SK-N-SH (cell line): ENCODE data around the gene PHYH. TPM values are rescaled to one million over a fixed set of nuclear protein-coding genes. Genes with fewer than 3 reads are reported as not detected.

Experiments used
- CTCF ChIA-PET: fragments of 300-600, 350-600 bp; formaldehyde crosslinking; extraction: SDS; loops from one replicate; lab custom pipeline; 2021; lab: Yijun Ruan, JAX
- POLR2A ChIA-PET: fragments of 350-600 bp; sonication (Branson Sonifier 250); formaldehyde crosslinking; extraction: SDS; loops from one replicate; lab custom pipeline; 2020; ENCODE audit warnings: antibody characterized with exemption, inconsistent platforms; lab: Yijun Ruan, JAX
- DNase-seq: peaks from one replicate; pipeline ENCODE4 v3.0.0; 2012
- H2AFZ ChIP-seq: fragments of 200-600 bp; sonication (generic); 2 replicates; pipeline ENCODE4 v1.8.1; 2016; ENCODE audit warnings: antibody characterized with exemption, mild to moderate bottlenecking, low read depth
- H3F3A ChIP-seq: fragments of 200-600 bp; sonication (generic); replicated peaks from 2 replicates; pipeline ENCODE3; 2016; ENCODE audit warnings: antibody characterized with exemption, mild to moderate bottlenecking; ENCODE audit not compliant: insufficient read depth
- H3K27ac ChIP-seq, 2 experiments: fragments of 200-500 bp in 1 of 2; fragments of 200-600 bp in 1 of 2; sonication (Bioruptor generic) in 1 of 2; sonication (generic), shearing (Covaris generic) in 1 of 2; 2 replicates each; pipeline versions ENCODE4 v1.5.1 to v1.6.1; 2014 to 2016; ENCODE audit warnings: low read depth in 2 of 2, inconsistent platforms in 1 of 2, low read length in 1 of 2, mild to moderate bottlenecking in 1 of 2, mixed read lengths in 1 of 2
- H3K27me3 ChIP-seq: fragments of 200-600 bp; sonication (generic), shearing (Covaris generic); 2 replicates; pipeline ENCODE4 v1.6.1; 2016; ENCODE audit warnings: mixed run types; ENCODE audit not compliant: insufficient read depth
- H3K36me3 ChIP-seq, 2 experiments: fragments of 200-500 bp in 1 of 2; fragments of 200-600 bp in 1 of 2; sonication (Bioruptor generic) in 1 of 2; sonication (generic) in 1 of 2; replicated peaks in 1 of 2; 2 replicates each; pipeline versions ENCODE3 to v1.5.1; 2014 to 2016; ENCODE audit warnings: low read length in 1 of 2, mild to moderate bottlenecking in 1 of 2; ENCODE audit not compliant: insufficient read depth in 2 of 2, control insufficient read depth in 1 of 2
- H3K4me1 ChIP-seq, 2 experiments: fragments of 200-500 bp in 1 of 2; fragments of 200-600 bp in 1 of 2; sonication (Bioruptor generic) in 1 of 2; sonication (generic), shearing (Covaris generic) in 1 of 2; 2 replicates each; pipeline versions ENCODE4 v1.5.1 to v1.6.1; 2014 to 2016; ENCODE audit warnings: low read depth in 1 of 2, low read length in 1 of 2, mixed run types in 1 of 2; ENCODE audit not compliant: insufficient read depth in 2 of 2, control insufficient read depth in 1 of 2
- H3K4me2 ChIP-seq: fragments of 200-600 bp; sonication (generic), shearing (Covaris generic); 2 replicates; pipeline ENCODE4 v1.6.1; 2017; ENCODE audit warnings: mixed run types
- H3K4me3 ChIP-seq, 2 experiments: fragments of 200-500 bp in 1 of 2; fragments of 200-600 bp in 1 of 2; sonication (Bioruptor generic) in 1 of 2; sonication (generic), shearing (Covaris generic) in 1 of 2; 2 replicates each; pipeline versions ENCODE4 v1.5.1 to v1.8.1; 2014 to 2016; ENCODE audit warnings: low read depth in 2 of 2, inconsistent platforms in 1 of 2, low read length in 1 of 2, mild to moderate bottlenecking in 1 of 2, mixed read lengths in 1 of 2, moderate library complexity in 1 of 2
- H3K79me2 ChIP-seq: fragments of 200-600 bp; sonication (generic); 2 replicates; pipeline ENCODE4 v1.8.1; 2017; ENCODE audit warnings: mild to moderate bottlenecking; ENCODE audit not compliant: insufficient read depth
- H3K9ac ChIP-seq: fragments of 200-600 bp; sonication (generic); 2 replicates; pipeline ENCODE4 v1.6.1; 2017; ENCODE audit warnings: mixed run types
- H3K9me2 ChIP-seq: fragments of 200-600 bp; sonication (generic); 2 replicates; pipeline ENCODE4 v1.6.1; 2017; ENCODE audit warnings: mixed run types
- H3K9me3 ChIP-seq: fragments of 200-600 bp; sonication (generic); 2 replicates; pipeline ENCODE4 v1.6.1; 2017; ENCODE audit warnings: mixed run types, mild to moderate bottlenecking, moderate library complexity
- H4K20me1 ChIP-seq: fragments of 200-600 bp; sonication (generic); 2 replicates; pipeline ENCODE4 v1.6.1; 2017; ENCODE audit warnings: mild to moderate bottlenecking, mixed run types; ENCODE audit not compliant: insufficient read depth
- CHD2 ChIP-seq: fragments of 150-350 bp; IDR thresholded peaks from 2 replicates; pipeline ENCODE4 v1.6.1; 2018; ENCODE audit warnings: low read length; ENCODE audit not compliant: partially characterized antibody
- EP300 ChIP-seq, 2 experiments: IDR thresholded peaks; 2 replicates each; pipeline versions ENCODE4 v1.4.0 to v1.6.1; 2012; ENCODE audit warnings: borderline replicate concordance in 1 of 2, low read depth in 1 of 2, low read length in 1 of 2
- EZH2phosphoT487 ChIP-seq: fragments of 200-600 bp; sonication (generic); IDR thresholded peaks from 2 replicates; pipeline ENCODE4 v1.6.1; 2017; ENCODE audit warnings: low read depth, mixed run types, mild to moderate bottlenecking, antibody characterized with exemption, moderate library complexity, borderline replicate concordance
- FOSL2 ChIP-seq: IDR thresholded peaks from 2 replicates; pipeline ENCODE4 v1.4.0; 2012; ENCODE audit warnings: low read depth, mild to moderate bottlenecking, moderate library complexity, borderline replicate concordance
- FOXM1 ChIP-seq: IDR thresholded peaks from 2 replicates; pipeline ENCODE4 v1.4.0; 2012; ENCODE audit warnings: low read depth, mild to moderate bottlenecking
- GABPA ChIP-seq: IDR thresholded peaks from 2 replicates; pipeline ENCODE4 v1.4.0; 2012; ENCODE audit warnings: low read depth, mild to moderate bottlenecking
- GATA2 ChIP-seq: sonication (generic); formaldehyde crosslinking; IDR thresholded peaks from 2 replicates; pipeline ENCODE4 v1.5.0; 2020; ENCODE audit warnings: mild to moderate bottlenecking, missing genetic modification reagents
- MAX ChIP-seq: IDR thresholded peaks from 2 replicates; pipeline ENCODE4 v1.4.0; 2012; ENCODE audit warnings: low read depth
- MXI1 ChIP-seq: IDR thresholded peaks from 2 replicates; pipeline ENCODE4 v1.6.1; 2012; ENCODE audit warnings: mild to moderate bottlenecking, low read depth, low read length, improper control_type of control experiment
- NFIC ChIP-seq: IDR thresholded peaks from 2 replicates; pipeline ENCODE4 v1.4.0; 2012; ENCODE audit warnings: borderline replicate concordance
- NRF1 ChIP-seq: IDR thresholded peaks from 2 replicates; pipeline ENCODE4 v1.6.1; 2012; ENCODE audit warnings: low read depth, mild to moderate bottlenecking, low read length
- PBX3 ChIP-seq: IDR thresholded peaks from 2 replicates; pipeline ENCODE4; 2012
- POLR2AphosphoS5 ChIP-seq: IDR thresholded peaks from 2 replicates; pipeline ENCODE4 v1.6.1; 2012; ENCODE audit warnings: low read depth, low read length
- RAD21 ChIP-seq: IDR thresholded peaks from 2 replicates; pipeline ENCODE4 v1.6.1; 2012; ENCODE audit warnings: mild to moderate bottlenecking, low read length
- RCOR1 ChIP-seq: fragments of 150-350 bp; IDR thresholded peaks from 2 replicates; pipeline ENCODE4 v1.6.1; 2017; ENCODE audit warnings: antibody characterized with exemption, low read length
- REST ChIP-seq: IDR thresholded peaks from 2 replicates; pipeline ENCODE4 v1.6.1; 2012; ENCODE audit warnings: mild to moderate bottlenecking, low read depth, low read length, moderate library complexity
- RFX5 ChIP-seq: IDR thresholded peaks from 2 replicates; pipeline ENCODE4 v1.6.1; 2012; ENCODE audit warnings: mild to moderate bottlenecking, improper control_type of control experiment, low read length
- RXRA ChIP-seq: IDR thresholded peaks from 2 replicates; pipeline ENCODE4 v1.4.0; 2012; ENCODE audit warnings: low read depth, mild to moderate bottlenecking, borderline replicate concordance
- SIN3A ChIP-seq: IDR thresholded peaks from 2 replicates; pipeline ENCODE4 v1.6.1; 2012; ENCODE audit warnings: low read depth, mild to moderate bottlenecking, low read length, moderate library complexity, borderline replicate concordance
- TCF12 ChIP-seq: IDR thresholded peaks from 2 replicates; pipeline ENCODE4 v1.4.0; 2012
- TEAD4 ChIP-seq: IDR thresholded peaks from 2 replicates; pipeline ENCODE4 v1.4.0; 2012; ENCODE audit warnings: mild to moderate bottlenecking, borderline replicate concordance; ENCODE audit not compliant: insufficient read depth
- USF2 ChIP-seq: fragments of 150-350 bp; IDR thresholded peaks from 2 replicates; pipeline ENCODE4 v1.6.1; 2017; ENCODE audit warnings: antibody characterized with exemption, low read length, low read depth, borderline replicate concordance
- YY1 ChIP-seq: IDR thresholded peaks from 2 replicates; pipeline ENCODE4 v1.4.0; 2012; ENCODE audit warnings: low read depth, mild to moderate bottlenecking
- ZBTB33 ChIP-seq: IDR thresholded peaks from 2 replicates; pipeline ENCODE4 v1.4.0; 2012; ENCODE audit warnings: low read depth, borderline replicate concordance
- WGBS: methylation state at CpG from one replicate; pipeline ENCODE4 v1.1.6; 2017; ENCODE audit warnings: low lambda C conversion rate; 5-methylcytosine and 5-hydroxymethylcytosine counted together
- polyA plus RNA-seq, 3 experiments: library from polyadenylated mRNA; depleted of rRNA; stranded (reverse); fragments of >200 nt; gene quantifications; 2 replicates each; pipeline ENCODE4 v1.2.3, GENCODE V29; 2012

The PHYH gene
- polyA plus RNA-seq, 1 of the 3 experiments (the other 2 are of a cell fraction) = 16.2 TPM

- no peaks in the 10 kb centered on the region for H3K9me3 ChIP-seq
- POLR2A ChIA-PET = interaction anchor here (0.6 to 1.0 kb wide), 3 partner anchors 24 to 119 kb away, joined by 3 read pairs; no protein-coding TSS in a partner anchor
- H3F3A ChIP-seq = peaks cover 21% of the 10 kb centered on the region
- no peaks in the 10 kb centered on the region for H4K20me1 ChIP-seq
- peak within 1 kb of the TSS; percentile 81 to 99 for H3K27ac ChIP-seq
- peak within 1 kb of the TSS; percentile 89 for H3K4me2 ChIP-seq
- H3K4me1 ChIP-seq = peaks cover 0 to 17% of the 10 kb centered on the region in 2 experiments; a peak in 2 of 4 replicates
- H3K9me2 ChIP-seq = no peaks in the 10 kb centered on the region
- DNase-seq = peak; percentile 97
- H3K36me3 ChIP-seq = peaks cover 8 to 11% of the 10 kb centered on the region in 2 experiments
- under 1% methylated on average over 54 of the region's 65 CpGs for WGBS
- peak within 1 kb of the TSS; percentile 96 for H3K9ac ChIP-seq
- H3K79me2 ChIP-seq = peaks cover 38% of the 10 kb centered on the region
- peak within 1 kb of the TSS; percentile 79 for H3K4me3 ChIP-seq
- CTCF ChIA-PET = interaction anchor here (1.6 to 2.6 kb wide), 2 partner anchors 24 to 92 kb away, joined by 6 to 18 read pairs; no protein-coding TSS in a partner anchor
- H2AFZ ChIP-seq = peak within 1 kb of the TSS; percentile 88
- H3K27me3 ChIP-seq = no peaks in the 10 kb centered on the region
- TF ChIP-seq NFIC = 0 out of 2 replicates have a peak, but pooled peaks have one; percentile 29
- TF ChIP-seq CHD2 = peak; percentile 65
- TF ChIP-seq USF2 = no peak
- peak; percentile 75 for TF ChIP-seq MAX
- no peak for TF ChIP-seq RXRA
- TF ChIP-seq GATA2 (CRISPR knock-in tag) = no peak
- no peak for TF ChIP-seq TCF12
- TF ChIP-seq RAD21 = no peak
- TF ChIP-seq EP300 (IDR thresholded peaks at IDR 0.05; ENCODE audit: borderline replicate concordance in 1 of 2, low read depth in 1 of 2, low read length in 1 of 2) = peak; percentile 25 to 56; a peak in 1 of 4 replicates
- peak; percentile 64; the same call in 1 of the 2 replicates for TF ChIP-seq YY1
- no peak for TF ChIP-seq RFX5
- no peak for TF ChIP-seq TEAD4
- no peak for TF ChIP-seq ZBTB33
- TF ChIP-seq FOSL2 = no peak
- TF ChIP-seq REST = peak; percentile 70
- no peak for TF ChIP-seq NRF1
- TF ChIP-seq EZH2phosphoT487 = no peak
- no peak; the same call in 1 of the 2 replicates for TF ChIP-seq POLR2AphosphoS5
- peak; percentile 94 for TF ChIP-seq FOXM1
- peak; percentile 15; the same call in 1 of the 2 replicates for TF ChIP-seq SIN3A
- peak; percentile 44; the same call in 1 of the 2 replicates for TF ChIP-seq RCOR1
- no peak for TF ChIP-seq PBX3
- TF ChIP-seq MXI1 = peak; percentile 17; the same call in 1 of the 2 replicates
- no peak for TF ChIP-seq GABPA
Measured at GRCh38 chr10:13348216-13349017, 48.6 kb upstream of the PHYH start, which contains the start of gene SEPHS1. SEPHS1 (minus strand) TSS chr10:13348293; CDS start chr10:13344950, 3,343 bp downstream.
